Common myeloid progenitor, CD34-positive (primary cell): ENCODE data around the gene CCDC66.

Experiments
- CTCF ChIA-PET: fragments of 350-600 bp; sonication (Branson Sonifier 250); formaldehyde crosslinking; loops from one replicate; lab custom pipeline; 2021; ENCODE audit warnings: antibody characterized with exemption; lab: Charles Lee
- POLR2A ChIA-PET: fragments of 350-600 bp; sonication (Branson Sonifier 250); formaldehyde crosslinking; loops from one replicate; lab custom pipeline; 2021; ENCODE audit warnings: antibody characterized with exemption; lab: Charles Lee
- DNase-seq, 3 donors: peaks; one replicate each; pipeline versions ENCODE4 v3.0.0 to v3.0.0-alpha.2; 2013
- H3K27ac ChIP-seq, 2 experiments: 1 replicate in 1 of 2; 2 replicates in 1 of 2; pipeline ENCODE4 v1.7.0; 2013; ENCODE audit warnings: inconsistent platforms in 2 of 2, low read length in 2 of 2, mild to moderate bottlenecking in 2 of 2, low read depth in 1 of 2, moderate library complexity in 1 of 2; ENCODE audit not compliant: severe bottlenecking in 2 of 2, insufficient read depth in 1 of 2, poor library complexity in 1 of 2
- H3K27me3 ChIP-seq, 5 experiments: replicated peaks in 2 of 5; 1 replicate in 3 of 5; 2 replicates in 2 of 5; pipeline versions ENCODE4 v1.6.1 to v1.7.0; 2013; ENCODE audit warnings: low read length in 4 of 5, mild to moderate bottlenecking in 2 of 5, moderate library complexity in 2 of 5, inconsistent platforms in 1 of 5; ENCODE audit not compliant: insufficient read depth in 5 of 5, control insufficient read depth in 4 of 5
- H3K36me3 ChIP-seq, 4 experiments: 1 replicate in 2 of 4; 2 replicates in 2 of 4; pipeline versions ENCODE4 v1.6.1 to v1.7.0; 2013; ENCODE audit warnings: low read length in 3 of 4, control low read depth in 1 of 4, mild to moderate bottlenecking in 1 of 4; ENCODE audit not compliant: control insufficient read depth in 4 of 4, insufficient read depth in 4 of 4
- H3K4me1 ChIP-seq, 4 experiments: 1 replicate in 3 of 4; 2 replicates in 1 of 4; pipeline versions ENCODE4 v1.6.1 to v1.7.1; 2013; ENCODE audit warnings: low read length in 3 of 4, mild to moderate bottlenecking in 3 of 4, control low read depth in 1 of 4, inconsistent platforms in 1 of 4, moderate library complexity in 1 of 4; ENCODE audit not compliant: control insufficient read depth in 4 of 4, insufficient read depth in 4 of 4; ENCODE audit errors: control extremely low read depth in 1 of 4
- H3K4me3 ChIP-seq, 7 experiments: 1 replicate in 4 of 7; 2 replicates in 3 of 7; pipeline versions ENCODE4 v1.5.1 to v1.7.0; 2013; ENCODE audit warnings: mild to moderate bottlenecking in 7 of 7, low read length in 6 of 7, moderate library complexity in 6 of 7, inconsistent platforms in 2 of 7, low read depth in 2 of 7, control low read depth in 1 of 7; ENCODE audit not compliant: insufficient read depth in 4 of 7, control insufficient read depth in 1 of 7; ENCODE audit errors: extremely low read depth in 1 of 7
- H3K9me3 ChIP-seq, 5 experiments: 1 replicate in 4 of 5; 2 replicates in 1 of 5; pipeline versions ENCODE4 v1.6.1 to v1.7.1; 2013; ENCODE audit warnings: low read length in 4 of 5, mild to moderate bottlenecking in 2 of 5, inconsistent platforms in 1 of 5, low read depth in 1 of 5, moderate library complexity in 1 of 5; ENCODE audit not compliant: control insufficient read depth in 4 of 5, insufficient read depth in 2 of 5; ENCODE audit errors: control extremely low read depth in 1 of 5
- WGBS: methylation state at CpG from one replicate; pipeline ENCODE4 v1.1.5; 2013; ENCODE audit not compliant: insufficient coverage; 5-methylcytosine and 5-hydroxymethylcytosine counted together

Gene CCDC66

DNA sequence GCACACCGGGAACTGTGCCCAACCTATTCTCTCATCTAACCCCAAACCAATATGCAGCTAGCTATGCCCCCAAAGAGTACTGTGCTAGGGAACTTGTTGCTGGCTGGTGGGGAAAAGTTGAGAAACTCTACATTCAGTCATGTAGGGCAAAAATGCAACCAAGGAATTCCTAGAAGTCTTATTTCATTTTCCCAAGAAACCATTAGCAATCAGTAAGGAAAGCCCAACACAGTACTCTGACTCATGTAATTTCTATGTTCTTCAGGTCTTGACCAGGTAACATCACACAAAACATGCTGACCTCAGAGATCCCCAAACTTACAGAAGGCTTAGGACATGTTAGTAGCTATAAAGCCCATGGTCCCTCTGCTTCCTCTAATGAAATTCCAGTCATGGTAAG lies 74.0 kb downstream of the CCDC66 start:
- WGBS = no CpG with 5 or more reads among the region's 1 CpG
- Histone ChIP-seq H3K9me3 (no peaks in the 10 kb centered on the region), H3K4me1 (peaks cover 0 to 2% (median 0%) of the 10 kb centered on the region in 4 experiments), H3K27me3 (no peaks in the 10 kb centered on the region), H3K27ac (no peak overlapping the region), H3K4me3 (no peak overlapping the region), H3K36me3 (peaks cover 18 to 57% (median 40%) of the 10 kb centered on the region in 4 experiments)
- DNase-seq = no peak
- ChIA-PET POLR2A (no interaction called here), CTCF (no interaction called here)

DNA sequence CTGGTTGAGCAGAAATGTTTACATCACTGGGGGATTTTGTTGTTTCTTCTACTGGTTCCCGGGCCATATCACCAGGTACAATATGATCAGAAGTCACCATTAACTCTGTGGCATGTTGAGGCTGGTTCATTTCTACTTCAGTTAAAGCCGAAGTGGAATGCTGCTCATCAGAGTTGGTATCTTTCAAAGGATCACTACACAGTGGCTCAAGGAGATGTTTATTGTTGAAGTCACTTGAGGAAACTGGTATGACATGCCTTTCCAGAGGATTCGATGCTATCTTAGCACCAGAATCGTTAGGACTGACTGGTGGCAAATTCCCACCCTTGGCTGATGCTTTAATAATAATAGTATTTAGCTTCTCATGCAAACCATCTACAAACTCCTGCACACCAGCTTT lies 76.2 kb downstream of the CCDC66 start:
- no peak overlapping the region for H3K27ac ChIP-seq
- ChIA-PET CTCF (interaction anchor here (2.2 kb wide), 1 partner anchor 8 kb away, joined by 8 read pairs; no protein-coding TSS in a partner anchor), POLR2A (no interaction called here)
- WGBS = 100% methylated on average over 2 of the region's 4 CpGs
- H3K4me1 ChIP-seq = peaks cover 0 to 2% (median 0%) of the 10 kb centered on the region in 4 experiments
- no peaks in the 10 kb centered on the region for H3K27me3 ChIP-seq
- no peak for DNase-seq
- H3K9me3 ChIP-seq = no peaks in the 10 kb centered on the region
- peaks cover 14 to 52% (median 33%) of the 10 kb centered on the region in 4 experiments for H3K36me3 ChIP-seq
- no peak overlapping the region for H3K4me3 ChIP-seq

DNA sequence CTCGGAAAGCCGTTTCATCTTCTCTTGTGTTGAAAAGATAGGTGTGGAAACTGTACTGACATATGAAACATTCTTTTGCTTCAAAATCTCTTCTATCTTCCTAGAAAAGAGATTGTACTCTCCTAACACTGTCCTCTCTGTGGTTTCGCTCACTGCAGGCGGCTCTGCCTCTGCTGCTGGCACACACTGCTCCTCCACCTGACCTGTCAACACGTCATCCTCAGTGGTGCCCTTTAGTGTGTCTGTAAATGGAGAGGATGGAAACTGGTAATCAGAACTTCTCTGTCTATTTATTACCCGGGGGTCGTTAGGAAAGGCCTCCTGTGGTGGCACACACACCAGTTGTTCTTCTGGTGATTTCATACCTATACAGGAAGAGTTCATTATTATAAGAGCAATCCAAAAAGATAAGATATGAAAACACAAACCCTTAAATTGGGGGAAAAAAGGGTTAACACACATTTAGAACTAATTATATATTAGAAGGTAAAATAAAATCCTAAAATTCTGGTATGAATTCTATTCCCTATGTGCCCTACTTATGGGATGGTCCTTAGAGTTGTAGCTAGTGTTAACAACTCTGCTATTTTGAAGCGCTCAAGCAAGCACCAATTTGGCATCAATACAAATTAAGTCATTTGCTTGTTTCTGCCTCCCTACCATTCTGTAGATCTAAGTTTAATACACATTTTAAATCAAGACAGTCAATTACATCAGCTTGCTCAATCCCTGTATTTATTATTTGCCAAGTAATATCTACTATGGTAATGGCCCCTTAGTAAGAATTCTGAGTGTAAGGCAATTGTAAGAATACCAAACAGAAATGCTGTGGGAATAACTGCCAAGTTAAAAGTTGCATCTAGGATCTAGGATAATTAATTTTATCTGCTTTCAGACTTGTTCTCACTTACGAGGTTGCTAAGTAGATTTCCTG lies 76.9 kb downstream of the CCDC66 start:
- no peak for DNase-seq
- Histone ChIP-seq H3K27me3 (no peaks in the 10 kb centered on the region), H3K36me3 (peaks cover 17 to 55% (median 38%) of the 10 kb centered on the region in 4 experiments), H3K27ac (peak overlapping the region in 1 of 2 experiments; percentile 44), H3K9me3 (no peaks in the 10 kb centered on the region), H3K4me1 (peaks cover 0 to 2% (median 0%) of the 10 kb centered on the region in 4 experiments), H3K4me3 (no peak overlapping the region)
- POLR2A ChIA-PET = no interaction called here
- no CpG with 5 or more reads among the region's 9 CpGs for WGBS
- CTCF ChIA-PET = interaction anchor here (1.1 to 2.2 kb wide), 2 partner anchors 9 to 24 kb away, joined by 3 to 8 read pairs; no protein-coding TSS in a partner anchor

DNA sequence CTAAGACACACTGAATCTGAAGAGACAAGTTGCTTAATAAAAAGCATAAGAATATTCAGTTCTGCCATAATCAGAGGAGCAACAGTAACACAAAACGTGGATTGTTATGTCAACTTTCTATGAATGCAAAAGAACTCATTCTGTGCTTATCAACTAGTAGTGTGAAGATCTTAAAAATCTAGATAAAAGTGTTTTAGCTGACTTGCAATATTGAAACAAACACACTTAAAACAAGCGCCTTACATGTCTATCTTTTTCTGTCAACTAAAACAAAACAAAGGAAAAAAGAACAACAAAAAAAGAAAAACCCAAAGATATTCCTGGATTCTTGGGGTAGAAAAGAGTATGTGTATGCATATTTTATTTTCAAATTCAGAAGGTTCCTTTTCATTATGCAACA lies 88.4 kb downstream of the CCDC66 start:
- Histone ChIP-seq H3K27ac (no peak overlapping the region), H3K4me3 (no peak overlapping the region), H3K27me3 (no peaks in the 10 kb centered on the region), H3K36me3 (peaks cover 28 to 77% (median 53%) of the 10 kb centered on the region in 4 experiments), H3K9me3 (no peaks in the 10 kb centered on the region), H3K4me1 (no peaks in the 10 kb centered on the region)
- CTCF ChIA-PET = no interaction called here
- WGBS = no CpG with 5 or more reads among the region's 2 CpGs
- POLR2A ChIA-PET = no interaction called here
- DNase-seq = no peak

DNA sequence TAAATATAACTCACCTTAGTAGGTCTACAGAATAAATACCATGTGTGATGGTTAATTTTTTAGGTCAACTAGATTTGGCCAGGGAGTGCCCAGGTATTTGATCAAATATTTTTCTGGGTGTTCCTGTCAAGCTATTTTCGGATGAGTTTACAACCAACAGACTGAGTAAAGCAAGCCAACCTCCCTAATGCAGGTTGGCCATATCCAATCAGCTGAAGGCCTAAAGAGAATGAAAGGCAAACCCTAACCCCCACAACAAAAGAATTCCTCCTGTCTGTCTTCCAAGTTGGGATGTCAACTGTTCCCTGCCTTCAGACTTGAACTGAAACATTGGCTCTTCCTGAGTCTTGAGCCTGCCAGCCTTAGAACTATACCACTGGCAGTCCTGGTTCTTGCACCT lies 97.5 kb downstream of the CCDC66 start:
- Histone ChIP-seq H3K9me3 (peaks cover 0 to 4% (median 0%) of the 10 kb centered on the region in 5 experiments), H3K27me3 (no peaks in the 10 kb centered on the region), H3K4me3 (no peak overlapping the region), H3K27ac (no peak overlapping the region), H3K4me1 (no peaks in the 10 kb centered on the region), H3K36me3 (peaks cover 23 to 92% (median 56%) of the 10 kb centered on the region in 4 experiments)
- DNase-seq = no peak
- ChIA-PET CTCF (no interaction called here), POLR2A (no interaction called here)
- WGBS = no CpG with 5 or more reads among the region's 1 CpG

DNA sequence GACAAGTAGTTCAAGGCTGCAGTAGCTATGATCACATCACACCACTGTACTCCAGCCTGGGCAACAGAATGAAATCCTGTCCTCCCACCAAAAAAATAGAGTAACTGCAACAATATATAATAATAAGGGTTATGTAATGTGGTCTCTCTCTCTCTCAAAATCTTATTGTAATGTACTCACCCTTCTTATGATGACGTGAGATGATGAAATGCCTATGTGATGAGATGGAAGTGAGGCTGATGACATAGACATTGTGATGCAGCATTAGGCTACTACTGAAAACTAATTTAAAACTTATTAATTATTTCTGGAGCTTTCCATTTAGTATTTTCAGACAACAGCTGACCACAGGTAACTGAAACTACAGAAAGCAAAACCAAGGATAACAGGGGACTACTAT lies 98.7 kb downstream of the CCDC66 start:
- Histone ChIP-seq H3K36me3 (peaks cover 30 to 92% (median 54%) of the 10 kb centered on the region in 4 experiments), H3K9me3 (peaks cover 0 to 4% (median 0%) of the 10 kb centered on the region in 5 experiments), H3K27me3 (no peaks in the 10 kb centered on the region), H3K4me3 (no peak overlapping the region), H3K27ac (no peak overlapping the region), H3K4me1 (no peaks in the 10 kb centered on the region)
- no peak for DNase-seq
- POLR2A ChIA-PET = no interaction called here
- CTCF ChIA-PET = no interaction called here
- WGBS = no CpG with 5 or more reads among the region's 1 CpG

DNA sequence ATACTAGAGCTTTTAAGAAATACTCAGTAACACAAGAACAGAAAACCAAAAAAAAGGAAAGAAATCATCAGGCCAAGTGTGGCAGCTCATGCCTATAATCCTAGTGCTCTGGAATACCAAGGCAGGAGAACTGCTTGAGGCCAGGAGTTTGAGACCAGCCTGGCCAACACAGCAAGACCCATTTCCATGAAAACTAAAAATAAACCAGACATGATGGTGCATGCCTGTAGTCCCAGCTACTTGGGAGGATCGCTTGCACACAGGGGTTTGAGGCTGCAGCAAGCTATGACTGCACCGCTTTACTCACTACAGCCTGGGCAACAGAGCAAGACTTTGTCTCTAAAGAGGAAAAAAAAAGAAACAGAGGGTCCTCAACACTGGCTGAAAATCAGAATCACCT lies 107.8 kb downstream of the CCDC66 start:
- H3K36me3 ChIP-seq = peaks cover 39 to 82% (median 59%) of the 10 kb centered on the region in 4 experiments
- ChIA-PET POLR2A (no interaction called here), CTCF (interaction anchor here (1.6 kb wide), 1 partner anchor 13 kb away, joined by 3 read pairs; no protein-coding TSS in a partner anchor)

More for the DNA sequence above, 107.8 kb downstream of the CCDC66 start:
- Histone ChIP-seq H3K9me3 (no peaks in the 10 kb centered on the region), H3K4me1 (no peaks in the 10 kb centered on the region), H3K27me3 (no peaks in the 10 kb centered on the region), H3K27ac (no peak overlapping the region), H3K4me3 (no peak overlapping the region)
- WGBS = 100% methylated on average over 2 of the region's 2 CpGs
- DNase-seq = no peak
